ENCODE measurements around the gene APOB.

APOB gene

GRCh38 chr2:21042708-21042957 is 1.2 kb downstream of the APOB start:
- Histone ChIP-seq H3K9ac (ENCODE audit: low read length) (no peak overlapping the region), H3K9me3 (ENCODE audit: low read length) (no peaks in the 10 kb centered on the region), H3K4me3 (ENCODE audit: low read depth, low read length, poor library complexity, severe bottlenecking) (no peak overlapping the region), H3K4me1 (ENCODE audit: insufficient read depth, low read length, severe bottlenecking) (no peaks in the 10 kb centered on the region), H3K27me3 (ENCODE audit: insufficient read depth, low read length) (no peaks in the 10 kb centered on the region; the same call in 1 of the 2 replicates), H3K36me3 (ENCODE audit: insufficient read depth, low read length) (no peaks in the 10 kb centered on the region), H3K9me2 (ENCODE audit: low read depth, low read length) (no peaks in the 10 kb centered on the region), H3K79me2 (ENCODE audit: insufficient read depth, low read length) (no peaks in the 10 kb centered on the region), H3K4me2 (ENCODE audit: low read length) (no peak overlapping the region), H3K27ac (ENCODE audit: low read depth, low read length, poor library complexity, severe bottlenecking) (no peak overlapping the region), H2AFZ (ENCODE audit: low read length) (no peak overlapping the region), H3F3A (ENCODE audit: insufficient read depth, low read length) (no peaks in the 10 kb centered on the region), H4K20me1 (ENCODE audit: insufficient read depth, low read length) (no peaks in the 10 kb centered on the region)
- no peak for TF ChIP-seq EZH2 (IDR thresholded peaks at IDR 0.05; ENCODE audit: borderline replicate concordance, low read length)
- no peak for TF ChIP-seq CTCF (IDR thresholded peaks at IDR 0.05; ENCODE audit: low read length)

- Histone ChIP-seq H3F3A (ENCODE audit: insufficient read depth, low read length) (no peaks in the 10 kb centered on the region), H3K27ac (ENCODE audit: low read depth, low read length, poor library complexity, severe bottlenecking) (no peak overlapping the region), H3K9me2 (ENCODE audit: low read depth, low read length) (no peaks in the 10 kb centered on the region), H3K4me2 (ENCODE audit: low read length) (no peak overlapping the region), H2AFZ (ENCODE audit: low read length) (no peak overlapping the region), H3K79me2 (ENCODE audit: insufficient read depth, low read length) (no peaks in the 10 kb centered on the region), H3K4me1 (ENCODE audit: insufficient read depth, low read length, severe bottlenecking) (no peaks in the 10 kb centered on the region), H3K9ac (ENCODE audit: low read length) (no peak overlapping the region), H3K27me3 (ENCODE audit: insufficient read depth, low read length) (no peaks in the 10 kb centered on the region; the same call in 1 of the 2 replicates), H3K36me3 (ENCODE audit: insufficient read depth, low read length) (no peaks in the 10 kb centered on the region), H3K4me3 (ENCODE audit: low read depth, low read length, poor library complexity, severe bottlenecking) (no peak overlapping the region), H4K20me1 (ENCODE audit: insufficient read depth, low read length) (no peaks in the 10 kb centered on the region), H3K9me3 (ENCODE audit: low read length) (no peaks in the 10 kb centered on the region)
- TF ChIP-seq EZH2 (IDR thresholded peaks at IDR 0.05; ENCODE audit: borderline replicate concordance, low read length) (no peak), CTCF (IDR thresholded peaks at IDR 0.05; ENCODE audit: low read length) (no peak)
These were observed 1.7 kb downstream of the APOB start for GRCh38 chr2:21041943-21042707.

GRCh38 chr2:21041462-21041861 is 2.4 kb downstream of the APOB start:
- Histone ChIP-seq H3K9me2 (ENCODE audit: low read depth, low read length) (no peaks in the 10 kb centered on the region), H3K9me3 (ENCODE audit: low read length) (no peaks in the 10 kb centered on the region), H3K9ac (ENCODE audit: low read length) (no peak overlapping the region), H3F3A (ENCODE audit: insufficient read depth, low read length) (no peaks in the 10 kb centered on the region), H3K4me2 (ENCODE audit: low read length) (no peak overlapping the region), H3K36me3 (ENCODE audit: insufficient read depth, low read length) (no peaks in the 10 kb centered on the region), H3K27me3 (ENCODE audit: insufficient read depth, low read length) (no peaks in the 10 kb centered on the region; the same call in none of the 2 replicates), H4K20me1 (ENCODE audit: insufficient read depth, low read length) (no peaks in the 10 kb centered on the region), H3K4me3 (ENCODE audit: low read depth, low read length, poor library complexity, severe bottlenecking) (no peak overlapping the region), H3K79me2 (ENCODE audit: insufficient read depth, low read length) (no peaks in the 10 kb centered on the region), H2AFZ (ENCODE audit: low read length) (no peak overlapping the region), H3K27ac (ENCODE audit: low read depth, low read length, poor library complexity, severe bottlenecking) (no peak overlapping the region), H3K4me1 (ENCODE audit: insufficient read depth, low read length, severe bottlenecking) (no peaks in the 10 kb centered on the region)
- TF ChIP-seq EZH2 (IDR thresholded peaks at IDR 0.05; ENCODE audit: borderline replicate concordance, low read length) (no peak), CTCF (IDR thresholded peaks at IDR 0.05; ENCODE audit: low read length) (no peak)

Measured in OCI-LY1 (cell line).